H9 (cell line): ENCODE data around the gene FAM170B. TPM values are rescaled to one million over a fixed set of nuclear protein-coding genes. Genes with fewer than 3 reads are reported as not detected.

Source experiments
- DNase-seq: peaks from one replicate; pipeline ENCODE4 v3.0.0-alpha.2; 2017
- H2AFZ ChIP-seq: one replicate; pipeline ENCODE4 v1.6.1; 2013; ENCODE audit warnings: mild to moderate bottlenecking, low read length, control low read depth, moderate library complexity
- H2AK5ac ChIP-seq: 2 replicates; pipeline ENCODE4 v1.6.1; 2013; ENCODE audit warnings: low read length, control low read depth, mixed read lengths; ENCODE audit not compliant: insufficient read length
- H2BK120ac ChIP-seq: one replicate; pipeline ENCODE4 v1.6.1; 2013; ENCODE audit warnings: low read depth, mild to moderate bottlenecking, low read length, control low read depth, inconsistent platforms; ENCODE audit not compliant: poor library complexity, severe bottlenecking
- H2BK12ac ChIP-seq: 2 replicates; pipeline ENCODE4 v1.6.1; 2013; ENCODE audit warnings: low read length, control low read depth, mixed read lengths, low read depth; ENCODE audit not compliant: insufficient read length
- H2BK15ac ChIP-seq: 2 replicates; pipeline ENCODE4 v1.6.1; 2013; ENCODE audit warnings: low read depth, low read length, control low read depth
- H2BK20ac ChIP-seq: one replicate; pipeline ENCODE4 v1.6.1; 2013; ENCODE audit warnings: low read depth, mild to moderate bottlenecking, low read length, control low read depth, inconsistent platforms; ENCODE audit not compliant: poor library complexity, severe bottlenecking
- H2BK5ac ChIP-seq: 2 replicates; pipeline ENCODE4 v1.6.1; 2013; ENCODE audit warnings: low read length, control low read depth, mixed read lengths; ENCODE audit not compliant: insufficient read length
- H3K14ac ChIP-seq: 2 replicates; pipeline ENCODE4 v1.6.1; 2013; ENCODE audit warnings: low read length, control low read depth; ENCODE audit not compliant: insufficient read depth
- H3K18ac ChIP-seq: 2 replicates; pipeline ENCODE4 v1.6.1; 2013; ENCODE audit warnings: low read depth, mild to moderate bottlenecking, mixed read lengths, low read length, control low read depth; ENCODE audit not compliant: insufficient read length
- H3K23ac ChIP-seq: 2 replicates; pipeline ENCODE4 v1.6.1; 2013; ENCODE audit warnings: low read length, control low read depth, mixed read lengths, low read depth; ENCODE audit not compliant: insufficient read length
- H3K23me2 ChIP-seq: 2 replicates; pipeline ENCODE4 v1.6.1; 2013; ENCODE audit warnings: low read depth, mild to moderate bottlenecking, mixed read lengths, low read length, control low read depth; ENCODE audit not compliant: insufficient read length, poor library complexity, severe bottlenecking
- H3K27ac ChIP-seq: 2 replicates; pipeline ENCODE4 v1.5.1; 2013; ENCODE audit warnings: low read length, control low read depth, mixed read lengths, low read depth; ENCODE audit not compliant: insufficient read length
- H3K27me3 ChIP-seq: 2 replicates; pipeline ENCODE4 v1.6.1; 2013; ENCODE audit warnings: low read length, control low read depth, inconsistent platforms; ENCODE audit not compliant: insufficient read depth
- H3K4ac ChIP-seq: 2 replicates; pipeline ENCODE4 v1.6.1; 2013; ENCODE audit warnings: low read depth, mild to moderate bottlenecking, control low read depth, inconsistent platforms, low read length, moderate library complexity
- H3K4me1 ChIP-seq: 2 replicates; pipeline ENCODE4 v1.6.1; 2013; ENCODE audit warnings: low read length, control low read depth, inconsistent platforms; ENCODE audit not compliant: insufficient read depth
- H3K4me2 ChIP-seq: 2 replicates; pipeline ENCODE4 v1.6.1; 2013; ENCODE audit warnings: low read length, control low read depth, mixed read lengths; ENCODE audit not compliant: insufficient read length, insufficient read depth
- H3K56ac ChIP-seq: 2 replicates; pipeline ENCODE4 v1.6.1; 2013; ENCODE audit warnings: low read depth, mild to moderate bottlenecking, mixed read lengths, low read length, control low read depth; ENCODE audit not compliant: insufficient read length
- H3K79me1 ChIP-seq: 2 replicates; pipeline ENCODE4 v1.6.1; 2013; ENCODE audit warnings: low read depth, mild to moderate bottlenecking, moderate library complexity, low read length, control low read depth, inconsistent platforms; ENCODE audit not compliant: insufficient read depth, poor library complexity, severe bottlenecking
- H3K79me2 ChIP-seq: 2 replicates; pipeline ENCODE4 v1.6.1; 2013; ENCODE audit warnings: low read length, control low read depth, inconsistent platforms; ENCODE audit not compliant: insufficient read depth
- H3K9ac ChIP-seq: 2 replicates; pipeline ENCODE4 v1.6.1; 2013; ENCODE audit warnings: low read length, control low read depth, mixed read lengths; ENCODE audit not compliant: insufficient read length; ENCODE audit errors: extremely low read depth
- H3K9me3 ChIP-seq: one replicate; pipeline ENCODE4 v1.6.1; 2013; ENCODE audit warnings: low read depth, low read length, inconsistent platforms; ENCODE audit not compliant: control insufficient read depth
- H3T11ph ChIP-seq: one replicate; pipeline ENCODE4 v1.6.1; 2013; ENCODE audit warnings: mild to moderate bottlenecking, low read length, control low read depth, inconsistent platforms
- H4K20me1 ChIP-seq: one replicate; pipeline ENCODE4 v1.6.1; 2013; ENCODE audit not compliant: control insufficient read depth, insufficient read length, insufficient read depth
- H4K5ac ChIP-seq: 2 replicates; pipeline ENCODE4 v1.6.1; 2013; ENCODE audit warnings: low read depth, mild to moderate bottlenecking, mixed read lengths, low read length, control low read depth; ENCODE audit not compliant: insufficient read length
- H4K8ac ChIP-seq: replicated peaks from 2 replicates; pipeline ENCODE4 v1.6.1; 2013; ENCODE audit warnings: low read length, control low read depth, mixed read lengths, low read depth; ENCODE audit not compliant: insufficient read length
- H4K91ac ChIP-seq: 2 replicates; pipeline ENCODE4 v1.6.1; 2013; ENCODE audit warnings: low read depth, mild to moderate bottlenecking, moderate library complexity, mixed read lengths, low read length, control low read depth; ENCODE audit not compliant: insufficient read length
- H3K27ac Mint-ChIP-seq, 3 experiments: 2 replicates in 2 of 3; 3 replicates in 1 of 3; pipeline ENCODE4 v1.8.0; 2020 to 2021; ENCODE audit warnings: mixed read lengths in 3 of 3, mild to moderate bottlenecking in 1 of 3, moderate library complexity in 1 of 3
- H3K27me3 Mint-ChIP-seq: 2 replicates; pipeline ENCODE4 v1.8.0; 2021; ENCODE audit warnings: low read depth, mild to moderate bottlenecking, moderate library complexity, mixed read lengths
- H3K36me3 Mint-ChIP-seq, 3 experiments: 2 replicates in 2 of 3; 3 replicates in 1 of 3; pipeline ENCODE4 v1.8.0; 2020 to 2021; ENCODE audit warnings: low read depth in 3 of 3, mixed read lengths in 3 of 3; ENCODE audit not compliant: insufficient read depth in 1 of 3
- H3K4me1 Mint-ChIP-seq, 2 experiments: 2 replicates each; pipeline ENCODE4 v1.8.0; 2020; ENCODE audit warnings: mixed read lengths in 2 of 2
- H3K4me3 Mint-ChIP-seq, 2 experiments: 2 replicates in 1 of 2; 3 replicates in 1 of 2; pipeline ENCODE4 v1.8.0; 2020 to 2021; ENCODE audit warnings: mild to moderate bottlenecking in 2 of 2, mixed read lengths in 2 of 2, moderate library complexity in 1 of 2
- H3K9me3 Mint-ChIP-seq, 2 experiments: 2 replicates in 1 of 2; 3 replicates in 1 of 2; pipeline ENCODE4 v1.8.0; 2020; ENCODE audit warnings: mild to moderate bottlenecking in 2 of 2, mixed read lengths in 2 of 2, moderate library complexity in 1 of 2
- CTCF ChIP-seq: fragments of 200-600 bp; sonication (generic); conservative IDR thresholded peaks from 3 replicates; pipeline ENCODE4 v1.8.0; 2021; ENCODE audit warnings: antibody characterized with exemption, mild to moderate bottlenecking
- WGBS: extraction: QIAGEN DNeasy Blood & Tissue Kit; methylation state at CpG from one replicate; pipeline ENCODE4 v1.1.7; 2013; ENCODE audit warnings: missing lambda C conversion rate, low lambda C conversion rate, mixed read lengths; ENCODE audit not compliant: insufficient read length; ENCODE audit errors: extremely low coverage; 5-methylcytosine and 5-hydroxymethylcytosine counted together
- total RNA-seq: library from RNA; stranded (reverse); gene quantifications from 2 replicates; pipeline ENCODE4 v1.2.1, GENCODE V29; 2021

Gene FAM170B
- total RNA-seq, 1 experiment from 2014 or later, result not detected

DNA sequence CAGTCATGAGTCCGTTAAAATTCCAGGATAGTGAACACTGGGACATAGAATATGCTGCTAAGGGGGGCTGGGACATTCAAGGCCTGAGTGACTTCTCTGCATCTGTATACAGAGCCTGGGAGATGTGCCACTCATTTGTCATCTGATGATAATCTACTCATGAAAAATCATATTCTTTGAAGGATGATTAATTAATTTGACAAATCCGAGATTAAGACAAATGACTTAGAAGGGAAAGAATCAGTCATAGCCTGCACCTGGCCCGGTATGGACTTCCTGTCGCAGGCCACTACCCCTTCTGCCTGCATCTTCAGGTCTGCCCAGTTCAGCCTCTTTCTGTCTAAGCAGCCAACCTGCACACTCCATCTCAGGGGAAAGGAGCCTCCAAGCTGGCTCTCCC, 18.8 kb upstream of the FAM170B start:
- no peaks in the 10 kb centered on the region for H3K9me3 ChIP-seq
- no peaks in the 10 kb centered on the region for H3K23me2 ChIP-seq
- no peaks in the 10 kb centered on the region for H3K27me3 ChIP-seq
- H3T11ph ChIP-seq, result no peak overlapping the region
- H3K23ac ChIP-seq, result no peak overlapping the region
- H3K18ac ChIP-seq, result no peak overlapping the region
- no peaks in the 10 kb centered on the region; the same call in 1 of the 2 replicates for H3K4me1 ChIP-seq
- Mint-ChIP-seq H3K9me3 (peaks cover 6% of the 10 kb centered on the region in 2 experiments), H3K4me1 (peaks cover 2 to 5% of the 10 kb centered on the region in 2 experiments), H3K27me3 (peaks cover 4% of the 10 kb centered on the region), H3K36me3 (peaks cover 0 to 8% (median 4%) of the 10 kb centered on the region in 3 experiments; a peak in 5 of 7 replicates), H3K27ac (no peak overlapping the region), H3K4me3 (no peak overlapping the region)
- H2AFZ ChIP-seq, result no peak overlapping the region
- H4K5ac ChIP-seq, result no peak overlapping the region
- no peaks in the 10 kb centered on the region for H3K79me2 ChIP-seq
- H3K79me1 ChIP-seq, result no peaks in the 10 kb centered on the region
- no peak overlapping the region for H4K8ac ChIP-seq
- no peak overlapping the region for H3K4ac ChIP-seq
- H2BK20ac ChIP-seq, result no peak overlapping the region
- H3K56ac ChIP-seq, result no peak overlapping the region
- no peak overlapping the region for H2BK120ac ChIP-seq
- no CpG with 5 or more reads among the region's 4 CpGs for WGBS
- no peak overlapping the region for H2BK15ac ChIP-seq
- no peaks in the 10 kb centered on the region for H4K20me1 ChIP-seq
- no peak for DNase-seq
- H2BK12ac ChIP-seq, result no peak overlapping the region
- no peak overlapping the region for H2AK5ac ChIP-seq
- H3K27ac ChIP-seq, result no peak overlapping the region
- H3K9ac ChIP-seq, result no peak overlapping the region
- H3K4me2 ChIP-seq, result no peak overlapping the region
- no peak overlapping the region for H3K14ac ChIP-seq
- H4K91ac ChIP-seq, result no peak overlapping the region
- H2BK5ac ChIP-seq, result no peak overlapping the region
- TF ChIP-seq CTCF, result no peak
